GM18951 (cell line): ENCODE data around the gene CD19.

ENCODE experiments used
- POLR2A ChIP-seq: IDR thresholded peaks from 4 replicates; pipeline ENCODE4 v1.6.1; 2011; ENCODE audit warnings: mild to moderate bottlenecking; ENCODE audit not compliant: insufficient read length, insufficient read depth; ENCODE audit errors: extremely low read depth
- in situ Hi-C: fragments of 300-500 bp; cut with MboI; formaldehyde crosslinking; loops from one replicate; pipeline ENCODE4 v1.12.0; 2022; ENCODE audit warnings: low sequenced_read_pairs, mixed read lengths, inconsistent platforms; ENCODE audit not compliant: unreplicated experiment

CD19 gene

DNA sequence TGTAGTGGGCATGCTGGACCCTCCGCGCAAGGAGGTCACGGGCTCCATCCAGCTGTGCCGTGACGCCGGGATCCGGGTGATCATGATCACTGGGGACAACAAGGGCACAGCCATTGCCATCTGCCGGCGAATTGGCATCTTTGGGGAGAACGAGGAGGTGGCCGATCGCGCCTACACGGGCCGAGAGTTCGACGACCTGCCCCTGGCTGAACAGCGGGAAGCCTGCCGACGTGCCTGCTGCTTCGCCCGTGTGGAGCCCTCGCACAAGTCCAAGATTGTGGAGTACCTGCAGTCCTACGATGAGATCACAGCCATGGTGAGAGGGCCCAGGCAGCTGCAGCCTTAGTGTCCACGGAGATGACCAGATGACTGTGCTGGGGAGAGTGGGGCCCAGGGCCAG lies 31.2 kb upstream of the CD19 start:
- TF ChIP-seq POLR2A = no peak
- in situ Hi-C loops = no loop called here

DNA sequence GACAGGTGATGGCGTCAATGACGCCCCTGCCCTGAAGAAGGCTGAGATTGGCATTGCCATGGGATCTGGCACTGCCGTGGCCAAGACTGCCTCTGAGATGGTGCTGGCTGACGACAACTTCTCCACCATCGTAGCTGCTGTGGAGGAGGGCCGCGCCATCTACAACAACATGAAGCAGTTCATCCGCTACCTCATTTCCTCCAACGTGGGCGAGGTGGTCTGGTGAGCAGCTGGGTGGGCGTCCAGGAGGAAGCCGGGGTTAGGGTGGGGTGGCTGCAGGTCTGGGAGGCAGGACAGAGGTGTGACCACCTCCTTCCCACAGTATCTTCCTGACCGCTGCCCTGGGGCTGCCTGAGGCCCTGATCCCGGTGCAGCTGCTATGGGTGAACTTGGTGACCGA lies 29.9 kb upstream of the CD19 start:
- in situ Hi-C loops = no loop called here
- no peak for TF ChIP-seq POLR2A

DNA sequence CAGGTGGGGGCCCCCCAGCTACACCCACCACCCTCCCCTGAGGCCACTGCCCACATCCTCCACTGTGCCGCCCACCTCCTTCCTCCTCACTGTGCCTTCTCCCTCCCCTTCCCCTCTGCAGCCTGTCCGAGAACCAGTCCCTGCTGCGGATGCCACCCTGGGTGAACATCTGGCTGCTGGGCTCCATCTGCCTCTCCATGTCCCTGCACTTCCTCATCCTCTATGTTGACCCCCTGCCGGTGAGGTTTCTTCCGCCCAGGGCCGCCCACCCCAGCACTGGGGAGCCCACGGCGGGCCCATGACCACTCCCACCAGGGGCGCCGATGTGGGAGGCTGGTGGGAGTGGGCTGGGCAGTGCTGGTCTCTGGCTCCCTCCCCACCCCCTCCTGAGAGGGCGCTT lies 28.9 kb upstream of the CD19 start:
- in situ Hi-C loops = no loop called here
- no peak for TF ChIP-seq POLR2A

DNA sequence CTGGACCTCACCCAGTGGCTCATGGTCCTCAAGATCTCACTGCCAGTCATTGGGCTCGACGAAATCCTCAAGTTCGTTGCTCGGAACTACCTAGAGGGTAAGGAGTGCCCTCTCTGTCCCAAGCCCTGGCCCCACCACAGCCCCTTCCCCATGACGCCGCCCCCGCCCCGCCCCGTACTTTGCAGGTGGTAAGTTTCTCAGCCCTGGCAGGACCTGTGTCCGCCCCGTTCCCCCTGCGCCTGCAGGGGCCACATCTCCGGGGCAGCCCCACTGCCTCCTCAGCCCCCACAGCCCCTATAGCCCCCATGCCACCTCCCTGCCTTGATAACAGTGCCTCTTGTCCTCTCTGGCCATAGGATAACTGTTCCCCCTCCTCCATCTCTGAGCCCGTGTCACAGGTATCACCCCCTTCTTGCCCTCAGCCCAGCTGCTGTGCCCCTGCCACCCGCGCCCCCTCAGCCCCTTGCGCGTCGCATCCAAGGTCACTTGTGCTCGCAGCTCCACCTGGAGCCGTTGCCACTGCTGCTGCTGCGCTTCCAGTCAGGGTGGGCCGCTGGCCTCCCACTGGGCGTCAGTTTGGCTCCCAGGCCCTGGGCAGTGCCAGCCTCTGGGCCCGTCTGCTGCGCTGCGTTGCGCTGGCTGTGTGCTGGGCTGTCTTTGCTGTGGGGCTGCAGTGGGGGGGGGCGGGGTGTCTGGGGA lies 28.3 kb upstream of the CD19 start:
- TF ChIP-seq POLR2A = no peak
- in situ Hi-C loops = no loop called here

DNA sequence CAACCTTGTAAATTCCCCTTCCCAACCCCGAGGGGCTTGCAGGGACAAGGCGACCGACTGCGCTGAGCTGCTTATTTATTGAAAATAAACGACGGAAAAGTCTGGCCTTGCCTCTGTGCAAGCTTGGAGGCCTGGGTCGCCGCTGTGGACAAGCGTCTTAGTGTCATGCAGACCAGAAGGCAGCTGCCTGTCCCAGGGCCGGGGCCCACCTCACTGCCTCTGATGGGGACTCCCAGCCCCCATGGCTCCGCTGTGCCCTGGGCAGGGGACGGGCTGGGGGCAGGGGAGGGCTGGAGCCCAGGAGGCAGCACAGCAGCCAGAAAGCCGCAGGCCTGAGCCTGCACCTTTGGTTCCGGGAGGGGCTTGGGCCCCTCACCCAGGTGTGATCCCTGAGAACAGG lies 27.4 kb upstream of the CD19 start:
- no peak for TF ChIP-seq POLR2A
- in situ Hi-C loops = no loop called here

- in situ Hi-C loops = no loop called here
- no peak for TF ChIP-seq POLR2A
Measured at GRCh38 chr16:28904828-28905227, 26.9 kb upstream of the CD19 start.

DNA sequence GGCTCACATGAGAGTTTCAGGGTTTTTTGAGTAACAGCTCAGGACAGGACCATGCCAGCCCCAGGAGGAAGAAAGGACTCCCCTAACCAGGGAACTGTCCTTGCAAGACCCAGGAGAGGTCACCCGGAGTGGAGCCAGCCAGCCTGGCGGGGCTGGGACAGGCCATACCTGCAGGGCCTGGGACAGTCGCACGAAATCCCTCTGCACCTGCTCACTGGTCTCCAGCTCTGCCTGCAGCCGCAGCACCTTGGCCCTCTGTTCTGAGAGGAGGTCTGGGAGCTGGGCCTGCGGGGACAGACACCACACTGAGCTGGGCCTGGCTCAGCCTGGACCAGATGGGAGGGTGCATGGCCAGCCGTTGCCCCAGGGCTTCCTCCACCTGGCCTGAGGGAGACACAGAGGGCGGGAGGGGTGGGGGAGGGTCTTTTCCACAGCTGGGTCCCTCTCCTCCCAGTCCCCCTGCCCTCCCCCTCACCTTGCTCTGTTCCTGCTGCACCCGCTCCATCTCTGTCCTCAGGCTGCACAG lies 26.5 kb upstream of the CD19 start:
- no peak for TF ChIP-seq POLR2A
- in situ Hi-C loops = no loop called here

DNA sequence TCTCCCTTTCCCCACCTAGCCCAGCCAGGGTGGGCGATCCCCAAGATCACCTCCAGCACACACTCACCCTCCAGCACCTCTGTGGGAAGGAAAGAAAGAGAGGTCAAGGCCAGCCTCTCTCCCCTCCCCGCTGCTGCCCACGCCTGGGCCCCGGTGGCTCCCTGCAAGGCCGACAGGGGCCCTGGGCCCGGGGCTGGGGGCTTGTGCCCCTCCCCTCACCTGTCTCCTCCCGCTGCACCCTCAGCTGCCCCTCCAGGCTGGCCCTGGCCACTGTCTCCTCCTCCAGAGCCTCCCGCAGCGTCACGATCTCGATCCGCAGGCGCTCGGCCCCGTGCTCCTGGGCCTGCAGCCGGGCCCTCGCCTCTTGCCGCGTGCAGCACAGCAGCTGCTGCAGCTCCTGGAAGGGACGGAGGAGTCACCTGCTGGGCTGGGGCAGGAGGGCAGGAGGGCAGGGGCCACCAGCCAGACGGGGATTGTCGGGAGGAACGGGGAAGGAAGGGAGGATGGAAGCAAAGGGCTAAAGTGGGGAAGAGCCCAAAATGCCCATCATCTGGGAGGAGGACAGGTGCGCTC lies 25.9 kb upstream of the CD19 start:
- no peak for TF ChIP-seq POLR2A

DNA sequence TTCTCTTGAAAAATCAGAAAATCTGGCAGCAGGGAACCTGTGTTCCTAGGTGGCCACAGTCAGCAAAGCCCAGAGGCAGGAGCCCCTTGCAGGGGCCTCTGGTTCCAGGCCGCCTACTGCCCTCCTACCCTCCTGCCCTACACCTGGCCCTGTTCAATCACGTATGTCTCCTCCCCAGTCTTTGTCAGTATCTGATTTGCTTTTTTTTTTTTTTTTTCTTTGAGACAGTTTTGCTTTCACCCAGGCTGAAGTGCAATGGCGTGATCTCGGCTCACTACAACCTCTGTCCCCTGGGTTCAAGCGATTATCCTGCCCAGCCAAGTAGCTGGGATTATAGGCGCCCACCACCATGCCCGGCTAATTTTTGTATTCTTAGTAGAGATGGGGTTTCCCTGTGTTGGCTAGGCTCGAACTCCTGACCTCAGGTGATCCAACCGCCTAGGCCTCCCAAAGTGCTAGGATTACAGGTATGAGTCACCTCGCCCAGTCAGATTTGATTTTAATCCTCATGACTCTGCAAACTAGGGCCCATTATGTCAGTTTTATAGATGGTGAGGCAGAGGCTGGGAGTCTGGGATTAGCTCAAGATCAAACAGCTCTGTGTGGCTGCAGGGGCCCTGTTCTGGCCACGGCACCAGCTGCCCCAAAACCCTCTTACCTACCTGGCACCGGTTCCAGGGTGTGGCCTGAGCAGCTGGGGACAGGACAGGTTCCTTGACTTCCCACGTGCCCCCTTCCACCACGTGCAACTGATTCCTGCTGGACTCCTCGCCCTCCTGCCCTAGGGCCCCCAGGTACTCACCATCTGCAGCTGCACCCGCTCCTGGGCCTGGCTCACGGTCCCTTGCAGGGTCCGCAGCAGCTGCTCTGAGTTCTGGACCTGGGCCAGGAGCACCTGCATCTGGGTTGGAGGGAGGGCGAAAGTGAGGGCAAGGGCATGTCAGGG lies 21.4 kb upstream of the CD19 start:
- no peak for TF ChIP-seq POLR2A
- in situ Hi-C loops = no loop called here

More for the DNA sequence above, 25.9 kb upstream of the CD19 start:
- in situ Hi-C loops = no loop called here

- in situ Hi-C loops = no loop called here
- TF ChIP-seq POLR2A = no peak
Measured at GRCh38 chr16:28912558-28912957, 19.2 kb upstream of the CD19 start.

- TF ChIP-seq POLR2A = no peak
- in situ Hi-C loops = no loop called here
Measured at GRCh38 chr16:28913946-28914724, 17.6 kb upstream of the CD19 start.

DNA sequence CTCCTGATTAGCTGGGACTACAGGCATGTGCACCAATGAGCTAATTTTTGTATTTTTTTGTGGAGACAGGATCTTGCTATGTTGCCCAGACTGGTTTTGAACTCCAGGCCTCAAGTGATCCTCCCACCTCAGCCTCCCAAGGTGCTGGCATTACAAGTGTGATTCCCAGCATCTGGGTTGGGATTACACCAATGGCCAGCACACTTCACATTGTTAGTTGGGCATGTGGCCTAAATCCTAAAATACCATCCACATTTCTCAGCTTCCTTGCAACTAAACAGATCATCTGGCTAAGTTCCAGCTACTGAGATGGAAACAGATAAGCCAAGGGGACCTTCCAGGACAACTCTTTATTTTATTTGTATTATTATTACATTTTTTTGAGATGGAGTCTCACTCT lies 16.6 kb upstream of the CD19 start:
- TF ChIP-seq POLR2A = no peak
- in situ Hi-C loops = no loop called here

DNA sequence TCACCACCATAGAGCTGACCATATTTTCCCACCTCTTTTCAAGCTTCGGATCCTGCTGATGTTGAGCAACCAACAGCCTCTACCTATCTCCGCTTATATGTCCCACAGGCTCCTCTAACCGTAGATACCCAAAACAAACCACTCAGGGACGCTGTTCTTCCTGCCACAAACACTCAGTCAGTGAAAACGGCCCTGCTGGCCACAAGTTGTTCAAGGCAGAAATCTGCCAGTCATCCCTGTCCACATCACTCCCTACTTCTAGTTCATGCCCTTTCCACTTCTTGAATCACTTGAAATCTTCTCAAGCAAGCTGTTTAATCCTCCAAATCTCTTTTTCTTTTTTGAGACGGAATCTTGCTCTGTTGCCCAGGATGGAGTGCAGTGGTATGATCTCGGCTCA lies 14.7 kb upstream of the CD19 start:
- in situ Hi-C loops = no loop called here
- TF ChIP-seq POLR2A = no peak
